GM18867 (cell line): ENCODE data around the gene ITGAV.

Experiments
- ATAC-seq: cut with Tn5 transposase; IDR thresholded peaks from one replicate; pipeline ENCODE4 v1.9.1; 2021; ENCODE audit warnings: mild to moderate bottlenecking, moderate library complexity; ENCODE audit not compliant: unreplicated experiment

The ITGAV gene

DNA sequence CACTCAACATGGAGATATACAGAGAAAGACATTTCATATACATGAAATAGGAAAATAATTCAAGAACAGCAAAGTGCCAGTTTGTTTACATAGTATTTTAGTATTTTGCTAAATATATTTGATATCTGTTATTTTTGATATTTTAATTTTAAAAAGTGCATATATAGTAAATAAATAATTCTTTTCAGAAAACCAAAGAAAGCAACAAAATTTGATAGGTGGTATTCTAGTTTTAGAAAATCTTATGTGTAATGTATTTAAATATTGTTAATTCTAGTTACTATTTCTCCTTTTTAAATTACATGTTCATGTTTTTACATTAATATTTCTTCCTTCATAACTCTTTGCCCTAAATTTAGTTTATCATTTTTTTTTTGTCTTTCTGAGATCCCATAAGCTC is 69.5 kb downstream of the ITGAV start:
- ATAC-seq, result no peak

DNA sequence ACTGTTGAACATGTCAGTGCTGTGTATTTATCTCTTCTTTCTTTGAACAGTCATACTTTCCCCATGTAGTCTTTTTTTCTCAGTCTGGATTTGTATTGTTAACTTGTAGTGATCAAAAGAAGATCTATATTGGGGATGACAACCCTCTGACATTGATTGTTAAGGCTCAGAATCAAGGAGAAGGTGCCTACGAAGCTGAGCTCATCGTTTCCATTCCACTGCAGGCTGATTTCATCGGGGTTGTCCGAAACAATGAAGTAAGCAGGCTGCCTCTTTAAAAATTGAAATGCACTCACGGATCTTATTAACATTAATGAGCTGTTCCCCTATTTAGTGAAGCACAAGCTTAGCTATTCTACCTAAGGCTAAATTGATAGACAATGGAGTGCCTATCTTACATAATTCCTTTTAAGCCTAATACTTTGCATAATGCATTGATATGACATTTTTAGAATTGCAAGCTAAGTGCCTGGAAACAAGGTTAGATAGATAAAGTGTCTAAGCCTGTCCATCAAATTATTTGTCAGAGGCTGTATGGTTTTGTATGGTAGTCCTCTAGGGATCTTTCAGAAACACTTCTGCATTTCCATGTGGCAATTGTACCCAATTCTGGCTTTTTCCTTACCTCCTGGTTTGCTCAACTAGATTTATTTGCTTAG is 74.7 kb downstream of the ITGAV start:
- ATAC-seq, result no peak

DNA sequence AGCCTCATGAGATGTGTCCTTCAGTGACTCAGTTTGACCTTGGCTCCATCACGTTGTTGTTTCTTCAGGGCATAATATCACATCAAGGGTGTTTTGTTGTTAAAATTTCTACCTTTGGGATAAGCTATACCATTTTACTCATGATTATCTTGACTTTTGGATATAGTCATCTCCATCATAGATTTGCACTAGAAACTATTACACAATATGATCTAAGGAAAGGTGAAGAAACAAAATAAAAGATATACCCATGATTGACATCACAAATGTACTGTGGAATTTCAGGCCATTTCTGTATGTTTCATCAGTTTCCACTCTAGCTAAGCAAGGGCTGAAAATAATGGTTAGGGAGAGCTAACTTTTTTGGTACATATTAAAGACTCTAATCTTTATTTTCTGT is 79.3 kb downstream of the ITGAV start:
- no peak for ATAC-seq

DNA sequence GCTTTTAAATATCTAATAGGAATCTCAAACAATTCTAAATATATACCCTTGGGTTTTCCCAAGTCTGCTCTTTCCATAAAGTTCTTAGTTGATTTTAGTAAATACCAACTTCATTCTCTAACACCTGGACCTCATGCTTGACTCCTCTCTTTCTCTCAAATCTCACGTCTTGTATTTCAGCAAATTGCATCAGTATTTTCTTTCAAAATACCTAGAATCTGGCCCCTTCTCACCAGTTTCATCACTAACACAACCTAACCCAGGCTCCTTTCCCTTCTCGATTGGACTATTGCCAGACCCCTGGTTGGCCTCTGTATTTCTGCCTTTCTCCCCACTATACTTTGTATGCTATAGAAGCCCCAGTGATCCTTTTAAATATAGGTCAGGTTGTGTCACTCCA is 81.0 kb downstream of the ITGAV start:
- ATAC-seq, result no peak

DNA sequence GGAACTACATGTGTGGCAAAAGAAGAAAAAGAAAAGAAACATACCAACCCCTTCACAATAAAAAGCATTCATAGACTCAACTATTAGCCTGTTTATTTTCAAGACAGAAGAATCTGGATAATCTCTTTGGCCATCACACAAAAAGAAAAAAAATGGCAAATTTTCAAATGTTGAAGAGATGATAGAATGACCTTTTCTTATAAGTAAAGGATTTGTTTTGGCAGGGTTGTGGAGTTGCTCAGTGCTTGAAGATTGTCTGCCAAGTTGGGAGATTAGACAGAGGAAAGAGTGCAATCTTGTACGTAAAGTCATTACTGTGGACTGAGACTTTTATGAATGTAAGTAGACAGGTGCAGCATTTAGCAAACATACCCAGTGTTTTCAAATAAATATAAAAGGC is 85.5 kb downstream of the ITGAV start:
- no peak for ATAC-seq

DNA sequence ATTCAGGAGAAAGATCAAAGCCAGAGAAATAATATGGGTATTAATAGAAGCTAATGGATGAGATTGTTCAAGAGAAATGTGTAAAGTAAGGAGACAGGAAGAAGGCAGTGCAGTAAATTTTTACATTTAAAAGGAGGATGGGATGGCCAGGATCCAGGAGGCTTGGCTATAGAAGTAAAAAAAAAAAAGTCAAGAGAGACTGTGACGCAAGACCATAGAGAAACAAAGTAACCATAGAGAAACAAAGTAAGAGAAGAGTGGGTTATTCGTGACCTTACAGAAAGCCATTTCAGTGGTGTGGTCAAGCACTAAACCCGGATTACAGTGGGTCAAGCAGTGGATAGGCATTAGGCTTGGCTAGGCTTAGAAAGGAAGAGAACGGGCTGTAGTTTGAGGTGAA is 93.5 kb downstream of the ITGAV start:
- no peak for ATAC-seq

DNA sequence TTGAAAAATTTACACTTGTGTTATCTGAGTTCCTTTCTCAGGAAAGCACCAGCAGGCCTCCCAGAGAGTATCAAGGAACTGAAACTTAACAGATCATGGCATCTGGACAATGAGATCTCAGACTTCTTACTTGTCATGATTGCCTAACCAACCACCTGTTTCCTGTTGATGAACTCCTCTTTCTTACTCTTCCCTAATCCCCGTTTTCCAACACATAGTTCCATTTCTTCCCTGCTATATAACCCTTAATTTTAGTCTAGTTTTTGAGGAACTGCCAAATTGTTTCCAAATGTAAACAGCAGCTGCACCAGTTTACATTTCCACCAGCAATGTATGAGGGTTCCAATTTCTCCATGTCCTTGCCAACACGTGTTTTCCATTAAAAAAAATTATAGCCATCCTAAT is 98.0 kb downstream of the ITGAV start:
- ATAC-seq, result no peak

DNA sequence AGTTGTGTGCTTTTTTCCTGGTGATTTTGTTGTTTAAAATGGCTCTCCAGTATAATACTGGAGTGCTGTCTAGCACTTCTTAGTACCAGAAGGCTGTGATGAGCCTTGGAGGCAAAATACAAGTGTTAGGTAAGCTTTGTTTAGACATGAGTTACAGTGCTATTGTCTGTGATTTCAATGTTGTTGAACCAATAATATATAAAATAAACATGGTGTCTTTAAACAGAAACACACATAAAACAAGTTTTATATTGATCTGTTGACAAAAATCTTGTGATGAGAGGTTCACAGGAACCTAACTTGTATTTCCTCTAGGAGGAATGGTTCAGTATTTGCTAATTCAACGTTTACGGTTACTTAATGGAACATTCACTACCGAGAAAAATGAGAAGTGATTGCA is 99.0 kb downstream of the ITGAV start:
- no peak for ATAC-seq

DNA sequence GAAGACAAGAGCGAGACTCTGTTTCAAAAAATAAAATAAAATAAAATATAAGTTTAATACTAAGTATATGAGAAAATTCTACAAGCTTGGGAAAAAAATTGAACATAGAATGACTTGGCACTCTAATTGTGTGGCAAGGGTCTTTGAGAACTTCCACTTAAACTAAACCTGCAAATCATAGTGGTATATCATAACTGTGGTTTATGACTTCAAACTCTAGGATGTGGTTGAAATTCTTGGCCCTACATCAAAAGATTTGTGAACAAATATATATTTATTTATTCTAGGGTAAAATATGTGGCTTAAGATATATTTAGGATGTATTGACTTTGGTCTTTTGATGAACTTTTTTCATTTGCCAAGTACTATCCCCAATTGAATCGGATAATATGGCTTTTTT is 100.9 kb downstream of the ITGAV start:
- ATAC-seq, result no peak

DNA sequence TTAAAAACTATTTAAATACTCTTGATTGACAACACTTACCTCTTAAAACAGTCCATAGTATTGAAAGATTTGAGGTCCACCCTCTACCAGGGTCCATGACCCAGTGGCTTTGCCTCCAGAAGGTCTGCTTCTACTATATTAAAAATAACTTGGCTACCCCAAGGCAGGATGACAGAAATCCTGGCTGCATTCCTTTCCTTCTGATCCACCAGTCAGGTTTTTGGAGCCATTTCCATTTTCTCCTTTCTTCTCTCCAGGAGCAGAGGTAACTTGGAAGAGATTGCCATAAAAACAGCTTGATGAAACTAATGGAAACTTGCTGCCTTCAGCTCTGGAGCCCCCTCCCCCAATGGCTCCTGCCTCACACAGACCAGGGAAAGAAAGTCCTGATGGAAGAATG is 101.4 kb downstream of the ITGAV start:
- ATAC-seq, result no peak

DNA sequence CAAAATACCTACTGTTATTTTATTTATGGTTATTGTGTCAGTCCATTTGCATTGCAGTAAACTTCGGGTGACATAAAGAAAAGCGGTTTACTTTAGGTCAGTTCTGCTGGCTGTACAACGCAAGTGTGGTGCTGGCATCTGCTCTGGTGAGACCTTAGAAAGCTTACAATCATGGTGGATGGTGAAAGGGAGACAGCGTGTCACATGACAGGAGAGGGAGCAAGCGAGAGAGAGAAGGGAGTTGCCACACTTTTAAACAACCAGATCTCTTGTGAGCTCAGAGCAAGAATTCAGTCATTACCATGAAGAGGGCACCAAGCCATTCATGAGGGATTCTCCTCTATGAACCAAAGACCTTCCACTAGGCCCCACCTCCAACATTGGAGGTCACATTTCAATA is 102.0 kb downstream of the ITGAV start:
- no peak for ATAC-seq

DNA sequence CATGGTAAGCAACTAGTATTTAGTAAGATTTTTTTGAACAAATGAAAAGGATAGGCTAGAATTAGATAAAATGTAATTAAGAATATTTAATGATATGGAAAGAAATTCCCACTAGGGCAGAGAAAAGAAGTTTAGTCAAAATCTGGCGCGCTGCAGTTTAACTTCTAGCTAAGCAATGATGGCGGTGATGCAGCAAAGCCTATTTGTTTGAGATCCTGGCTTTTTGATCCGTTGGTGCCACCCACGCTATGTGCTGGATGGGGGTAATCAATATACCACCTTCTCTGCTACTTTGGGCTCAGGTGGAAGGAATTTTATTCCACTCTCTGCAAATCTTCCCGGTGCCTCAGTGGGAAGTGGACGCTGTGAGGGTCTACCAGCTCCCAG is 103.6 kb downstream of the ITGAV start:
- ATAC-seq, result no peak

DNA sequence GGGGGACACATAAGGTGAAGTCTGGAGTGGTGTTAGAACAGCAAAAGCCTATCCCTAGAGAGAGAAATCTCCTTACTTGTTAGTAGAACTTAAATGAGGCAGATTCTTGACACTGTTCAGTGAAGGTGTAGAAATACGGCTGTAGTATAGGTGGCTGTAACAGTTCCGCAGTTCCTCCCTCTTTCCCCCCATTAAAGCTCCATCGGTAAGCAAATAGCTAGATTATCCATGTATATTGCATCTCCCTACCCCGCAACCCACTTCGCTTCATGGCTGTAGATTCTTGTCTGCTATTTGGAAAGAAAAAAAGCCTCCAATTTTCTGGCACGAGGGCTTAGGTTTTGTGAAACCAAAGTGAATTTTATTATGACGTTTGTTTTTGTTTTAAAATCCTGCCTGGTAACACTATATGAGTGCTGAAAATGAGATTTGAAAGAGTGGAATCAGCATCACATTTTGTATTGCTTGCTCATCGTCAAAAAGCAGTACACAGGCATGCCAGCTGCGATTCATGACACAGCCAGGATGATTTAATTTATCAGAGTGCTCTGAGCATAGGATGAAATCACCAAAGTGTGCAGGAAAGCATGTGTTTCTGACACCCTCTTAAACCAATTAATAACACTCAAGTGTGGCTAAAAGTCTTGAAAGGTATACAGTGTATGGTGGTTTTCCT is 105.4 kb downstream of the ITGAV start:
- ATAC-seq, result no peak

DNA sequence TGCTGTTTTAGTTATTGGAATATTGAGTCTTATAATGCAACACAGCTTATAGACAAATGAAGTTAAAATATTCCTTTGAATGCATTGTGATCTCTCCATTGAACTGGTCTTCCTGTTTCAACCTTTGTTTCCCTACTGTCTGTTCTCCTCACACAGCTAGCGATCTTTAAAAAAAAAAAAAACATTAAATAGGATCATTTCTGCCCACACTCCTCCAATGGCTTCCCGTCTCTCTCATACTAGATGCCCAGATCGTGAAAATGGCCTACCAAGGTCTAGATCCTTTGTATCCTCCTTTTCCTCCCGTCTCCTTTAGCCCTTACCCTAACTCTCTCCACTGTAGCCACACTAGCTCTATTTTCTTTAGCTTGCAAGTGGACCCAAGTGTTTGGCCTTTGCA is 106.4 kb downstream of the ITGAV start:
- no peak for ATAC-seq

DNA sequence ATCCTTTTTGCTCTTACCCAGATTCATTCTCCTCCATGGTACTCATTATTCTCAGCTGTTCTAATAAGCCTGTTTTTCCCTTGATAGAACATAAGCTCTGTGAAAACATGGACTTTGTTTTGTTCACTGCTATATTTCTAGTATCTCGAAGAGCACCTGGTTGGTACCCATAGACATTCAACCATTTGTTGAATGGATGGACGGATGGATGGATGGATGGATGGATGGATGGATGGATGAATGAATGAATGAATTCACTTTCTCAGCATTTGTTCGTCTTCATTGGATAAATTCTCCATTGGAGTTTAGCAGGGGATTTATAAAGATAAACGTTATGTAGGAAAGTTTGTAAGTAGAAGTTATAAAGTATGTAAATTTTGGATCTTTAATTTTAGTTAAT is 106.9 kb downstream of the ITGAV start:
- no peak for ATAC-seq

DNA sequence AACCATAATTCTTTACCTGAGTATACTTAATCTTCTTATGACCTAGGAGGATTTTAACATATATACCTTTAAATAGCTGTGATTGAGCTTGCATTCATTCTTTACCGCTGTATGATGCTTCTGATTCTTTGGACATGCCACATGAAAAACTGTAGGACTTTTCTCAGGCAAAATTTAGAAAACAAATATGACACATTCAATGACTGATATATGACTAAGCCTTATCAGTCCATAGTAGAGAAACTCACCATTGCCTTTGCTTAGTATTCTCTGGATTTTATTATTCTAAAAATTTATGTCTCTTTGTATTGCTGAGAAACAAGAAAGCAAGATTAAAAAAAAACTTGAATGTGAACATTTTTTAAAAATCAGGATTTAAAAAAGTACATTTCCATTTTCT is 107.7 kb downstream of the ITGAV start:
- no peak for ATAC-seq

DNA sequence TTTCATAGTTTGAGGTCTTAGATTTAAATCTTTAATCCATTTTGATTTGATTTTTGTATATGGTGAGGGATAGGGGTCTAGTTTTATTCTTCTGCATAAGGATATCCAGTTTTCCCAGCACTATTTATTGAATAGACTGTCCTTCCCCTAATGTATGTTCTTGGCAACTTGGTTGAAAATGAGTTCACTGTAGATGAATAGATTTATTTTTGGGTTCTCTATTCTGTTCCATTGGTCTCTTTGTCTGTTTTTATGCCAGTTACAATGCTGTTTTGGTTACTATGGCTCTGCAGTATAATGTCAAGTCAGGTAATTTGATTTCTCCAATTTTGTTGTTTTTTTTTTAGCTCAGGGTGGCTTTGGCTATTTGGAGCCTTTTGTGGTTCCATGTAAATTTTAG is 109.9 kb downstream of the ITGAV start:
- ATAC-seq, result no peak

DNA sequence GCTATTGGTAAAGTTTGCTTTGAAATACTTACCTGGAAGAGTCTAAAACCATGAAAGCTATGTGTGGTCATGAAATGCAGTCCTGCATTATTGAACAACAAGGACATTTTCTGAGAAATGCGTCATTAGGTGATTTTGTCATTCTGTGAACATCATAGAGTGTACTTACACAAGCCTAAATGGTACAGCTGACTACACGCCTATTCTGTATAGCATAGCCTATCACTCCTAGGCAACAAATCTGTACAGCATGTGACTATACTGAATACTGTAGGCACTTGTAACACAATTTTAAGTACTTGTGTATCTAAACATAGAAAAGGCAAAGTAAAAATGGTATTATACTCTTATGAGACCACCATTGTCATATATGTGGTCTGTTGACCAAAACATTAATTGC is 112.2 kb downstream of the ITGAV start:
- no peak for ATAC-seq

DNA sequence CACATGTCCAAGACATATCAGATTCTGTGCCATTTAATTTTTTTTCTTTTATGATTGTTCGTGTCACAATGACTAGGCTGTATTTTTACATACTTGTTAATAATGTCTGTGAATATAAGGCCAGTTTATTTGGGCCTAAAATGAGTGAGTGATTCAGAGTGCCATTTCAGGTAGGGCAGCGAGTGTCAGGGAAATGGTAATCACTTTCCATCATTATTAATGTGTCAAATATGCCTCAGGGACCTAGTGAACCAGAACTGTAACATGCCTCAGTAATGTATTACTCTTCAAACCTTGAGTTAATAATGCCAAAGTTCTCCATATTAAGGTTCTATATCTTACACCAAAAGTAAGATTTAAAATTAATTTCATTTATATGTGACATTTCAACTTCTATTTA is 112.6 kb downstream of the ITGAV start:
- ATAC-seq, result no peak

DNA sequence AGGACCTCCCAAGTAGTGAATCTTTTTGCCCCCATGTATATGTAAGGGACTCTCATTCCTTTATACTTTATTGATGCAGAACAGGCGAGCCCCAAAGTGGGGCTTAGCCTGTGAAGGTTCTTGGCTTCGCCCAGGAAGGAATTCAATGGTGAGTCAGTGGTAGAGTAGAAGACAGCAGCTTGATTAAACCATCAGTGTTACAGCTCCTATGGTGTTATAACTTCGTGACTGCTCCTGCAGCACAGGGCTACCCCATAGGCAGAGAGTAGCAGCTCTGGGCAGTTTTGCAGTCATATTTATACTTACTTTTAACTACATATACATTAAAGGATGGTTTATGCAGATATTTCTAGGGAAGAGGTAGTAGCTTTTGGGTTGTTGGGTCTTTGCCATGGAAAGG is 115.0 kb downstream of the ITGAV start:
- no peak for ATAC-seq

DNA sequence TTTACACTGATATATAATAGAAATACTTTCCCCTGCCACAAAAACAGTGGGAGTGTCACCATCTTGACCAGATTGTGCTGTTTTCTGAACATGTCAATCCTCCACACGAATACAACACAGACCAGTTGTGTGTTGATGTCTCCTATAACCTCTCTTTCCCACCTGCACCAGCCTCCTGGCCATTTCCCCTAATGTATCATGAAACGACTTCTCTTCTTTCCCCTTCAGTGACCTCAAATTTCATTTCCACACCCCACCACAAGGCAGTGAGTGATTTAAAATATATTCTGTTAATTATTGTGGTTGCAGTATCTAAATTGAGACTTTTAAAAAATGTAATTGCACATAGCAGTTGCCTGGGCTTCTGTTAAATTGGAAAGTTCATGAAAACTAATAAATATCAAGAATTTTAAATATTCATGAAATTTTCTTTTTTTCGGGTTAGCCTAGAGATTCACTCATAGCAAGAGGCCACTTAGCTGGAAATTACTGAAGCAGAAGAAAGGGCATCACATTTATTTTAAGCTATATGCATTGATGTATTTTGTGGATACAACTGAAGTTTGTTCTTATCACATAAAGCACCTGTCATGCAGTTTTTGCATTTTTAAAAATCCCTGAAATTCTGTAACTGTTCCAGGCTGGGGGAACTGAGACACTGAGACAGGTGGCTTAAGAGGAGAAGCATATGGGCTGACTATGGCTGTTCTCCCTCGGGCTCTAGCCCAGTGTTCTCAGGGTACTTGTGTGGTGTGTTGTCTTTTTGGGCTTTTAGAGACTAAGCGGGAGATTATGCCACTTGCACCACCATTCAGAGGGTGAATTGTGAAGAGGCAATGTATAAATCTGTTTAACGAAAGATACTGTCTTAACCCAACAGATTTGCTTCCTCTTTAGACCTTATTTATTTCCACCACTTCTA is 119.9 kb downstream of the ITGAV start:
- peak; percentile 45 for ATAC-seq

DNA sequence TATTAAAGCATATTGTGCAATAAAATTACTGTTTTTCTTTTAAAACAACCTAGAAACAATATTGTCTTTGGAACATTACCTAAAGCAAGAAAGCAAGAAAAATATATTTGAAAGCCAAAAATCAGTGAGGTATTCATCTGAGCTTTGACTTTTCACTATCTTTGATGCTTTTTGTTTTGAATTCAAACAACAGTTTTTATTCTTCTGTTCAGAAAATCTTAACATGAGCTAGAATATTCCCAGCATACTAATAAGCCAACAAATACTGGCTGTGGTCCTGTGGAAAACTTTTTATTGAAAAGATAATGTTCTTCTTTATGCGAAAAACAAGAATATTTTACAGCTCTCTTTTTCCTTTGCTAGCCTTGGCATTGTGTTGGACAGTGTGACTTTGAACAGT is 123.8 kb downstream of the ITGAV start:
- no peak for ATAC-seq
